Measurements from ENCODE around the gene CHRD.

CHRD gene

DNA sequence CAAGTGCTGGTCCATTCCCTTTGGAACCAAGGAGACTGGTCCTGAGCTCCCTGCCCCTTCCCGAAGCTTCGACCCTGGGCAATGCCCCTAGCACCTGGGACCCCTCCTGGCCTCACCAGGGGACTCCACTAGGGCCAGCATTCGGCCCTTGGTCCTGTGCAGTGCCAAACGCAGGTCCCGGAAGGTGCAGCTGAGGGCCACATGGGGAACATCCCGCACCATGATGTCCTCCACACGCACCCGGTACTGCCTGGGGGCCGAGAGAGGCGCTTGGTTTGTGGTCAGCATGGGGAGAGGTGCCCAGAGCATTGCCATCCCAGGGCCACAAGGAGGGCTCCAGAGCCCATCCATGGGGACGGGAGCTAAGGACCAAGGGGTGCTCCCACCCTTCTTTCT, 26.3 kb upstream of the CHRD start:
- DNase-seq (ENCODE audit: low read depth): no peak
- no peak overlapping the region for H3K4me3 ChIP-seq (replicated peaks; ENCODE audit: low read depth, low read length)
- TF ChIP-seq, protein P1, sequence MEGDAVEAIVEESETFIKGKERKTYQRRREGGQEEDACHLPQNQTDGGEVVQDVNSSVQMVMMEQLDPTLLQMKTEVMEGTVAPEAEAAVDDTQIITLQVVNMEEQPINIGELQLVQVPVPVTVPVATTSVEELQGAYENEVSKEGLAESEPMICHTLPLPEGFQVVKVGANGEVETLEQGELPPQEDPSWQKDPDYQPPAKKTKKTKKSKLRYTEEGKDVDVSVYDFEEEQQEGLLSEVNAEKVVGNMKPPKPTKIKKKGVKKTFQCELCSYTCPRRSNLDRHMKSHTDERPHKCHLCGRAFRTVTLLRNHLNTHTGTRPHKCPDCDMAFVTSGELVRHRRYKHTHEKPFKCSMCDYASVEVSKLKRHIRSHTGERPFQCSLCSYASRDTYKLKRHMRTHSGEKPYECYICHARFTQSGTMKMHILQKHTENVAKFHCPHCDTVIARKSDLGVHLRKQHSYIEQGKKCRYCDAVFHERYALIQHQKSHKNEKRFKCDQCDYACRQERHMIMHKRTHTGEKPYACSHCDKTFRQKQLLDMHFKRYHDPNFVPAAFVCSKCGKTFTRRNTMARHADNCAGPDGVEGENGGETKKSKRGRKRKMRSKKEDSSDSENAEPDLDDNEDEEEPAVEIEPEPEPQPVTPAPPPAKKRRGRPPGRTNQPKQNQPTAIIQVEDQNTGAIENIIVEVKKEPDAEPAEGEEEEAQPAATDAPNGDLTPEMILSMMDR (IDR thresholded peaks at IDR 0.05; ENCODE audit: low read length, missing control alignments): no peak

DNA sequence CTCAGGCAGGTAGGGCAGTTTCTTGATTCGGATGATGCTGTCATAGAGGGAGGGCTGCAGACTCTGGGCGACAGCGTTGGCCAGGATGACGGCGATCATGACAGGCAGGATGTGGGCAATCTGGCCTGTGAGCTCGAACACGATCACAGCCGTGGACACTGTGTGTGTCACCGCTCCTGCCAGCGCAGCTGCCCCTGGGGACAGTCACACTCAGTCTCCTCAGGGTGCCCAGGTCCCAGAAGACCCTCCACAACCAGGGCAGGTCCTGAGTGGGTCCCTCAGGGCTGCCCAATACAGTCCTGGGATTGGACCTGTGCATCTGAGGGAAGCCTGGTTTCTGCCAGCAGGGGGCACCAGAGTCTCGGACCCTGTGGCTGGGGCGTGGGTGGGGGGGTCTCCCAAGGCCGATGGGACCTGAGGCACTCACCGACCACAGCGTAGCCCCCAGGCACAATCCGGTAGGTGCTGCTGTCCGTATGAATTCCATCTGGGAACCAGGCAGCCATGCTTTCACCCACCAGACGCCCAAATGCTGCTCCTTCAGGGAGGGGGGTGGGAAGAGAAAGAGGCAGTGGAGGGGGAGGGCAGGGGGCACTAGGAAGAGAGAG, 25.6 kb upstream of the CHRD start:
- DNase-seq (ENCODE audit: low read depth): peak; percentile 41
- TF ChIP-seq, protein P1 (IDR thresholded peaks at IDR 0.05; ENCODE audit: low read length, missing control alignments): peak; percentile 79
- H3K4me3 ChIP-seq (replicated peaks; ENCODE audit: low read depth, low read length): no peak overlapping the region

DNA sequence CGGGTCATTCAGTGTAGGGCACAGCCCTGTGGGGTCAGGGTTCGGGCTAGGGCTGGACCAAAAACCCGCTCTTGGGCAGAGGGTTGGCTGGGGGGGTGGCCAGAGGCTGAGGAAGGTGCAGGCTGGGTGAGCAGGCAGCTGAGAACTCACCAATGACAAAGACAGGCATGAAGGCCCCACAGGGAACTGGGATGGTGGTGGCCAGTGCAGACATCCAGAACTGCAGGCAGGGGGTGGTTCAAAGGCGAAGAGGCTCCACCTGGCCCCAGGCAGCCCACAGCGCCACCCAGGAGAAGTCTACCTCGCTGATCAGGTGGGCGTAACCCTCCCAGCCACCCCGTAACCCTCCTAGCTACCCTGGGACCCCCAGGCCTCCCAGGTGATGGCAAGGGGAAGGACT, 25.1 kb upstream of the CHRD start:
- TF ChIP-seq, protein P1 (IDR thresholded peaks at IDR 0.05; ENCODE audit: low read length, missing control alignments): no peak

DNA sequence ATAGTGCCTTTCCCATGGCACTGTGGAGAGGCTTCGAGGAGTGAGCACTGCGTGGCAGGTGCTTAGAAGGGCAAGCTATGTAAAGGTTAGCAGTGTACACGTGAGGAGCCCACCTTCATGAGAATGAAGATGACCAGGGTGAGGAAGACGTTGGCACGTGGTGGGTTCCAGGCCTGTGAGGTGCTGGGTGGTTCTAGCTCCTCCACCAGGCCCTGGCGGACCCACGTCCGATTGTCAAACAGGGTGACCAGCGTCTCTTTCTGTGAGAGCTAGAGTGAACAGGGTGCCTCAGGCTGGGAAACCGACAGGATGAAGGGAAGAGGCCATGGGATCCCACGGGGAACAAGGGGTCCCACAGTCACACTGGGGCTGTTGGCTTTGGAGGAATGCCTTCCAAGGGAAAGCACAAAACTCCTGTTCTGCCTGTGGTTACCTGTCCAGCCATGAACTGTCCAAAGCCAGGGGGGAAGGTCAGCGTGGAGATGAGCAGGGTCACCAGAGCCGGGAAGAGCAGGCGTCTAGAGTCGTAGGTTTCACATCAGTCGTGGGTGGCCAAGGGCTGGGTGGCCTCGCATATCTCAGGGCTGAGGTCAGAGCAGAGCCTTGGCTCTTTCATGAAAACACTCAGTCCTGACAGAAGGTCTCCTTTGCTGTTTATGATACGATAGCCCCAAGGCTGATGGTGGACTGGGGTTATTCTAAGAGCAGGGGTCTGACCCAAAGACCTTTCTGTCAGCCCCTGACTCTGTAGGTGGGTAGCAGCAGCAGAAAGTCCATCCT, 24.4 kb upstream of the CHRD start:
- TF ChIP-seq, protein P1 (IDR thresholded peaks at IDR 0.05; ENCODE audit: low read length, missing control alignments): no peak
- no peak for DNase-seq (ENCODE audit: low read depth)
- no peak overlapping the region for H3K4me3 ChIP-seq (replicated peaks; ENCODE audit: low read depth, low read length)

More for the DNA sequence above, 25.1 kb upstream of the CHRD start:
- no peak overlapping the region for H3K4me3 ChIP-seq (replicated peaks; ENCODE audit: low read depth, low read length)
- DNase-seq (ENCODE audit: low read depth): no peak

DNA sequence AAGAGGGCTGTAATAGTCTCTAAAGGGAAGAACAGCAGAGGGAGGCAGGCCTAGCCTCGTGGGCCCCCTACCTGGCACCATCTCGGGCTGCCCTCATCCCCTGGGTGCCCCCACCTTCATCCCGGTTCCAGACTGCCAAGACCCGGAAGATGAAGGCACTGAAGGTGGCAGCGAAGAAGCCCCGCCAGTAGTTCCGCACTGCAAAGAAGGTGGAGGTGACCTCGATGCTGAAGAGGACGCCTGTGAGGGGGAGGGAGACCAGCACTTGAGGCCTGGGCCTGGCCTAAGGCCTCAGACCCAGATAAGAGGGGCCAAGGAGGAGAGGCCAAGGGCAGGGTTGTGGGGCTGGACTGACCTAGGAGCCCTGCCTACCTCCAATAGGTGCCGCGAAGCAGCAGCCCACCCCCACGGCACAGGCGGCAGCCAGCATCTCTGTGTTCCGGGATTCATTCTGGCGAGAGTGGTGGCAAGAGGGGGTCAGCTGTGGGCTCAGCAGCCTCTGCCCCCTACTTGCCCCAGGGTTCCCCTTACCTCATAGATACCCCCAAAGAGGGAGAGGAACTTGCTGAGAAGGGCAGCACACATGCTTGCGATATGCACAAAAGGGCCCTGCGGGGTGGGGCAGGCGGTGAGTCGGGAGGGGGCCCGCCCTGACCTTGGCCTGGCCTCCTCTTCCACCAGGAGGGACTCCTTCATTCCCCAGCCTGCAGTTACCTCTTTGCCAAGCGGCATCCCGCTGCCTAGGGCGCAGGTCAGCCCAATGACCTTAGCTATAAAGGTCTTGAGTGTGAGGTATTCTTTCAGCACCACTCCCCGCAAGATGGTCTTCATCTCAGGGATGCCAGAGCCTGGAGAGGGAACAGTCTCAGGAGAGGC, 22.4 kb upstream of the CHRD start:
- TF ChIP-seq, protein P1 (IDR thresholded peaks at IDR 0.05; ENCODE audit: low read length, missing control alignments): no peak
- H3K4me3 ChIP-seq (replicated peaks; ENCODE audit: low read depth, low read length): no peak overlapping the region
- DNase-seq (ENCODE audit: low read depth): no peak

DNA sequence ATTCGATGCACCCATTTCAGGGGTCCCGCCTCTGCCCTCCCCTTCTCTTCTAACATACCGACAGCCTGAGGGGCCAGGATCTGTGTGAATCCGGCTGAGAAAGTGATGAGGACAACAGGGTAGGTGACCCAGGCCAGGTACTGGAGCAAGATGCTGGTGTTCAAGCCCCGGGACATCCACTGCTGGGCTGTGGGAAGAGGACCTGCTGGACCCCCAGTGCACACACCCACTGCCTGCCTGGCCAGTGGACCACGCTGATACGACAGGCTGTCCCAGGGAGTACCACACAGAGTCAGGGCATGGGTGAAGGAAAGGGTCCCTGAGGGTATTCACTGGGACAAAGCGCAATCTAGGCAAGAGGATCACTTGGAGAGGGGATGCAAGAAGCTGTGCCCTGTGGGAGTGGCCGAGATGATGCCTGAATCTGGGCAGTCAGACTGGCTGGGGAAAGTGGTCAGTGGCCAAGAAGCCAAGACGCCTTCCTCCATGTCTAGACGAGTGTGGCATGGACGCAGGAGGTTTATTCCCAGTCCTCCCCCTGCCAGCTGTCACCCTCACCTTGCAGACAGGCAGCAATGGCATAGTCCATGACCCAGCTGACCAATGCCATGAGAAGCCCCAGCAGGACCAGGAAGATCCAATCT, 21.6 kb upstream of the CHRD start:
- H3K4me3 ChIP-seq (replicated peaks; ENCODE audit: low read depth, low read length): no peak overlapping the region
- TF ChIP-seq, protein P1 (IDR thresholded peaks at IDR 0.05; ENCODE audit: low read length, missing control alignments): no peak
- no peak for DNase-seq (ENCODE audit: low read depth)
